Measurements from ENCODE around the gene JDP2. TPM values are rescaled to one million over a fixed set of nuclear protein-coding genes. Genes with fewer than 3 reads are reported as not detected.

The JDP2 gene
- total RNA-seq, 2 donors from 2014 or later, result 16.8 to 17.9 TPM

DNA sequence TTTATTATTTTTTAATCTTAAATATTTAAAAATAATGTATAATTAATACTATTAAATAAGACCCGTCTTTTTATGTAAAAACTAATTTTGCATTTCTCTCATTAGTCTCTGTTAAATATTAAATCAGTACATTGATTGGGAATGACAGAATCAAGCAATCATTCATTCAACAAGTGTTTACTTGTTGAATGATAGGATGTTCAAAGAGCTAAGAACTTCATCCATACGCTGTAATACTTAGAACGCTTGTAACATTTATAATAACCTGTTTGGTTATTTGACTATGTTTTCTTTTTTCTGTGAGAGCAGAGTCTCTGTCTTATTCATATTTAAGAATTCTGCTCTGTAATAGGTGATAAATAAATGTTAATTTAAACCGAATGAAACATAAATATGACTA, 91.6 kb downstream of the JDP2 start:
- intact Hi-C loops (cut with DNase I), result no loop called here
- Histone ChIP-seq H3K9me3 (no peaks in the 10 kb centered on the region), H3K4me3 (no peak overlapping the region), H3K4me1 (peaks cover 16% of the 10 kb centered on the region), H3K36me3 (replicated peaks in 1 of 2; ENCODE audit: insufficient read depth in 1 of 2, low read depth in 2 of 2) (no peaks in the 10 kb centered on the region), H3K27me3 (no peaks in the 10 kb centered on the region), H3K27ac (no peak overlapping the region)
- ATAC-seq (no peak), DNase-seq (no peak)
- WGBS, 2 donors, result 80 to 82% methylated on average over 4 of the region's 4 CpGs
- TF ChIP-seq, protein P1, sequence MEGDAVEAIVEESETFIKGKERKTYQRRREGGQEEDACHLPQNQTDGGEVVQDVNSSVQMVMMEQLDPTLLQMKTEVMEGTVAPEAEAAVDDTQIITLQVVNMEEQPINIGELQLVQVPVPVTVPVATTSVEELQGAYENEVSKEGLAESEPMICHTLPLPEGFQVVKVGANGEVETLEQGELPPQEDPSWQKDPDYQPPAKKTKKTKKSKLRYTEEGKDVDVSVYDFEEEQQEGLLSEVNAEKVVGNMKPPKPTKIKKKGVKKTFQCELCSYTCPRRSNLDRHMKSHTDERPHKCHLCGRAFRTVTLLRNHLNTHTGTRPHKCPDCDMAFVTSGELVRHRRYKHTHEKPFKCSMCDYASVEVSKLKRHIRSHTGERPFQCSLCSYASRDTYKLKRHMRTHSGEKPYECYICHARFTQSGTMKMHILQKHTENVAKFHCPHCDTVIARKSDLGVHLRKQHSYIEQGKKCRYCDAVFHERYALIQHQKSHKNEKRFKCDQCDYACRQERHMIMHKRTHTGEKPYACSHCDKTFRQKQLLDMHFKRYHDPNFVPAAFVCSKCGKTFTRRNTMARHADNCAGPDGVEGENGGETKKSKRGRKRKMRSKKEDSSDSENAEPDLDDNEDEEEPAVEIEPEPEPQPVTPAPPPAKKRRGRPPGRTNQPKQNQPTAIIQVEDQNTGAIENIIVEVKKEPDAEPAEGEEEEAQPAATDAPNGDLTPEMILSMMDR (IDR thresholded peaks at IDR 0.05), result no peak
- no peak for TF ChIP-seq POLR2A (IDR thresholded peaks at IDR 0.05)

DNA sequence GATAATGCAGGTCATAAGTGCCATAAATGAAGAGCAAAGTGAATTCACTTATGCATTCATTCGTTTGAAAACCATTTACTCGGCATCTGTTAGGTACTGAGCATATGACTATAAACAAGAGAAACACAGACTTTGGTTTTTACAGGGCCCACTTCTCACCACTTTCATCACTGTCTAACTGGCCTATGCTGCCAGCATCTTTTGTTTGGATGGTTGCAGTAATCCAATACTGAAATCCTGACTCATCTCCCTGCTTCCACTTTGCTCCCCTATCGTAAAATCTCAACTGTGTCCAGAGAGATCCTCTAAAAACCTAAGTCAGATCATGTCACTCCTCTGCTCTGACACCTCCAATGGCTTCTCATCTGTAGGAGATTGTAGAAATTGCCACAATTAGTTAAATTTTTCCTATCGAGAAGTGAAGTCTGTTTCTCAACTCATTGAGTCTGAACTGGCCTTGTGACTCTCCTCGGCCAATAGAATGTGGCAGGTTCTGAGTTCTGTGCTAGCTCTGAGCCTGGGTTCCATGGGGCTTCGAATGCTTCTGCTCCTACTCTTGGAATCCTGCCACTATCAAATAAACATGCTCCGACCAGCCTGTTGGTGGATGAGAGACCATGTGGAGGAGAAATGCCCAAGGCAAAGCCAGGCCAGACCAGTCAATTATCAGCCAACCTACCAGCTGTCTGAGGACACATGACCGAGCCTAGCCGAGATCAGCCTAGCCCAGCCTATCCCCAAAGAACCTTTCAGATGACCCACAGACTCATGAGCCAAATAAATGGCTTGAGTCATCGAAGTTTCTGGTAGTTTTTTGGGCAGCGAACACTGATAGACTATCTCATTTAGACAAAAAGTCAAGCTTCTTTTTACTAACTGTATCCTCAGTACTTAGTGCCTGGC, 92.3 kb downstream of the JDP2 start:
- Histone ChIP-seq H3K4me1 (peaks cover 16% of the 10 kb centered on the region), H3K4me3 (no peak overlapping the region), H3K36me3 (replicated peaks in 1 of 2; ENCODE audit: insufficient read depth in 1 of 2, low read depth in 2 of 2) (no peaks in the 10 kb centered on the region), H3K27me3 (no peaks in the 10 kb centered on the region), H3K27ac (no peak overlapping the region), H3K9me3 (no peaks in the 10 kb centered on the region)
- TF ChIP-seq, protein P1 (IDR thresholded peaks at IDR 0.05), result no peak
- no peak for TF ChIP-seq POLR2A (IDR thresholded peaks at IDR 0.05)
- WGBS, 2 donors, result 87 to 90% methylated on average over 9 to 11 of the region's 11 CpGs
- DNase-seq (no peak), ATAC-seq (no peak)
- intact Hi-C loops (cut with DNase I), result no loop called here

DNA sequence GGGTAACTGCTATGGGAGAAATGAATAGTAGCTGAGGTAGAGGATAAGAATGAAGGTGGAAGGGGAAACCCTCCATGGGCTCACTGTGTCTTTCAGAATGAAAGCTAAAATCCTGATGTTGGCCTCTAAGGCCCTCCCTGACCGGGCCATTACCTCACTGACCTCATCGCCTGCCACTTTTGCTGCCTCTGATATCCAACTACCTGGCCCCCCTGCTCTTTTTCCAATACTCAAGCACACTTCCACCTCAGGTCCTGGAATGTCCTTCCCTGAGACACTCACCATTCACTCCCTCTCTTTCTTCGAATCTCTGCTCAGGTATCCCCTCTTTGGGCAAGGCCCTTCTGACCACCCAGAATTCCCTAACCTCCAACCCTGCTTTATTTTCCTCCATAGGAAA, 93.0 kb downstream of the JDP2 start:
- no peaks in the 10 kb centered on the region for H3K36me3 ChIP-seq (replicated peaks in 1 of 2; ENCODE audit: insufficient read depth in 1 of 2, low read depth in 2 of 2)
- H3K9me3 ChIP-seq, result no peaks in the 10 kb centered on the region
- H3K4me3 ChIP-seq, result no peak overlapping the region
- 79 to 94% methylated on average over 3 of the region's 3 CpGs for WGBS, 2 donors
- TF ChIP-seq POLR2A (IDR thresholded peaks at IDR 0.05), result no peak
- no peaks in the 10 kb centered on the region for H3K27me3 ChIP-seq
- peaks cover 16% of the 10 kb centered on the region for H3K4me1 ChIP-seq
- DNase-seq, result no peak
- no peak for ATAC-seq
- intact Hi-C loops (cut with DNase I), result no loop called here
- H3K27ac ChIP-seq, result peak overlapping the region in 2 of 4 donors; percentile 14 to 50

DNA sequence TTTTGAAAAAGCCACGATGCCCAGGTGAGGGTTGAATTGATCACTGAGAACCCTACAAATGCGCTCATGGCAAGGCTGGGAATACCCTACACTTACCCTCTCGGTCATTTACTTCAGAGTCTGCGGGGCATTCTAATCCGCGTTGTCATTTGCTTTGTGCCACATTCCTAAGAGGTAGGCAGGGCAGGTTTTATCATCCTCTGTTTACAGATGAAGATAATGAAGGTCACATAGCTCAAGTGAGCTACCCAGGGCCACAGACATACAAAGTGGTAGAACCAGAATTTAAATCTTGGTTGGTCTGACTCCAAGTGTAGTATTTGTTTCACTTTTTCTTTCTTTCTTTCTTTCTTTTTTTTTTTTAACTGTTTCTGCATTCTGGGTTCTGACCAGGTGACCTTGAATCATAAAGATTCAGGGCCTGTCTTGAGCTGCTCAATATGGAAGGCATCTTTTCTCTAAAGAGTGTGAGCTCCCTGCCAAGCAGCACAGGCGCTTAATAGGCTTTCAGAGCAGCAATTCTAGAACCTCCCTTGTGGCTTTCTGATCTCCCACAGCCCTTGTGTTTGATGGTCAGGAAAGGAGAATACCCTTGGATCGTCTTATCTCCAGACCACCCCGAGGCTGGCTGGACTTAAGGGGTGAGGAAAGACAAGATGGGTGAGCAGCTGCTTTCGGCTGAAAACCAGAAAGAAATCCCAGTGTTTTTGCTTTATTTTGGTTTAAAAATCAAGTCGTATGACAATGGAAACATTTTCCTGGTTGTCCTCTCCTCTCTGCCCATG, 93.8 kb downstream of the JDP2 start:
- Histone ChIP-seq H3K9me3 (no peaks in the 10 kb centered on the region), H3K4me1 (peaks cover 16% of the 10 kb centered on the region), H3K27me3 (no peaks in the 10 kb centered on the region), H3K4me3 (no peak overlapping the region), H3K27ac (peak overlapping the region in 2 of 4 donors; percentile 14 to 50), H3K36me3 (replicated peaks in 1 of 2; ENCODE audit: insufficient read depth in 1 of 2, low read depth in 2 of 2) (no peaks in the 10 kb centered on the region)
- intact Hi-C loops (cut with DNase I), result no loop called here
- WGBS, 2 donors, result 24 to 28% methylated on average over 11 of the region's 11 CpGs
- DNase-seq (peak in 1 of 4 donors; percentile 30), ATAC-seq (peak; percentile 78)
- TF ChIP-seq POLR2A (IDR thresholded peaks at IDR 0.05), result no peak
- TF ChIP-seq, protein P1 (IDR thresholded peaks at IDR 0.05), result no peak

All from body of pancreas (tissue), 4 donors.